Activated gamma-delta T cell treated with anti-CD3 and anti-CD28 coated beads, Interleukin-2, amount 50 U/mL, for 16 hours (primary cell): Measurements from ENCODE around the gene ABCB11.
"Not testable (repeated sequence)": the region's sequence is repeated elsewhere in the genome, so short reads cannot be mapped to it uniquely, and the experiment has no call there.

ENCODE experiments used
- DNase-seq: peaks from one replicate; pipeline ENCODE4 v3.0.0-alpha.2; 2020; ENCODE audit warnings: low read depth

ABCB11 gene

GRCh38 chr2:169042856-169043255, 11.7 kb upstream of the ABCB11 start:
- DNase-seq = no peak

GRCh38 chr2:169041594-169041993, 10.5 kb upstream of the ABCB11 start:
- DNase-seq = no peak

- no peak for DNase-seq
Measured at GRCh38 chr2:169039702-169040101, 8.6 kb upstream of the ABCB11 start.

GRCh38 chr2:169038338-169038757, 7.2 kb upstream of the ABCB11 start:
- no peak for DNase-seq

- DNase-seq = no peak
Measured at GRCh38 chr2:169036736-169037440, 5.8 kb upstream of the ABCB11 start.

- no peak for DNase-seq
Measured at GRCh38 chr2:169035887-169036286, 4.8 kb upstream of the ABCB11 start.

GRCh38 chr2:169034984-169035544, 3.9 kb upstream of the ABCB11 start:
- no peak for DNase-seq

- no peak for DNase-seq
Measured at GRCh38 chr2:169034256-169034655, 3.1 kb upstream of the ABCB11 start.

- no peak for DNase-seq
Measured at GRCh38 chr2:169029341-169029740, 1.8 kb downstream of the ABCB11 start.

- DNase-seq = no peak
Measured at GRCh38 chr2:169027234-169027633, 3.9 kb downstream of the ABCB11 start.

- no peak for DNase-seq
Measured at GRCh38 chr2:169026056-169026455, 5.1 kb downstream of the ABCB11 start.

- DNase-seq = no peak
Measured at GRCh38 chr2:169023161-169023560, 8.0 kb downstream of the ABCB11 start.

GRCh38 chr2:169018390-169018789, 12.7 kb downstream of the ABCB11 start:
- DNase-seq = no peak

- no peak for DNase-seq
Measured at GRCh38 chr2:169015943-169016342, 15.2 kb downstream of the ABCB11 start.

- no peak for DNase-seq
Measured at GRCh38 chr2:169014780-169015179, 16.3 kb downstream of the ABCB11 start.

GRCh38 chr2:169013628-169014026, 17.5 kb downstream of the ABCB11 start:
- no peak for DNase-seq

- no peak for DNase-seq
Measured at GRCh38 chr2:169012812-169013627, 18.1 kb downstream of the ABCB11 start.

GRCh38 chr2:169012191-169012792, 18.8 kb downstream of the ABCB11 start:
- DNase-seq = not testable (repeated sequence)

GRCh38 chr2:169011698-169012097, 19.4 kb downstream of the ABCB11 start:
- DNase-seq = no peak

GRCh38 chr2:169010633-169011460, 20.3 kb downstream of the ABCB11 start:
- DNase-seq = no peak

GRCh38 chr2:169009865-169010579, 21.1 kb downstream of the ABCB11 start:
- DNase-seq = no peak
